ENCODE data around the gene ZNF729. TPM values are rescaled to one million over a fixed set of nuclear protein-coding genes. Genes with fewer than 3 reads are reported as not detected.

ZNF729 gene
- not detected for total RNA-seq

- Histone ChIP-seq H3K27me3 (no peaks in the 10 kb centered on the region), H3K36me3 (no peaks in the 10 kb centered on the region), H3K27ac (no peak within 1 kb of the TSS), H3K9me3 (peaks cover 0 to 5% of the 10 kb centered on the region in 2 donors), H3K4me3 (peak within 1 kb of the TSS in 1 of 2 donors; percentile 51), H3K4me1 (no peaks in the 10 kb centered on the region)
- no peak for DNase-seq (ENCODE audit: low spot score in 2 of 2)
- intact Hi-C loops (cut with DNase I): no loop called here
- TF ChIP-seq CTCF (IDR thresholded peaks at IDR 0.05): no peak
Observed at GRCh38 chr19:22286151-22286810, at the start of gene ZNF729. TSS of gene ZNF729 (plus strand) at chr19:22286441. CDS start at chr19:22286526, 85 bp downstream.

GRCh38 chr19:22256856-22257255, 29.4 kb upstream of the ZNF729 start:
- intact Hi-C loops (cut with DNase I): no loop called here
- Histone ChIP-seq H3K36me3 (no peaks in the 10 kb centered on the region), H3K9me3 (no peaks in the 10 kb centered on the region), H3K27ac (no peak overlapping the region), H3K27me3 (no peaks in the 10 kb centered on the region), H3K4me1 (no peaks in the 10 kb centered on the region), H3K4me3 (no peak overlapping the region)
- TF ChIP-seq CTCF (IDR thresholded peaks at IDR 0.05): no peak
- DNase-seq (ENCODE audit: low spot score in 2 of 2): no peak

GRCh38 chr19:22257381-22257780, 28.9 kb upstream of the ZNF729 start:
- DNase-seq (ENCODE audit: low spot score in 2 of 2): no peak
- no peak overlapping the region for H3K4me3 ChIP-seq
- no peaks in the 10 kb centered on the region for H3K36me3 ChIP-seq
- H3K27ac ChIP-seq: no peak overlapping the region
- TF ChIP-seq CTCF (IDR thresholded peaks at IDR 0.05): no peak
- no peaks in the 10 kb centered on the region for H3K9me3 ChIP-seq
- H3K27me3 ChIP-seq: no peaks in the 10 kb centered on the region
- H3K4me1 ChIP-seq: no peaks in the 10 kb centered on the region
- intact Hi-C loops (cut with DNase I): no loop called here

- Histone ChIP-seq H3K4me1 (no peaks in the 10 kb centered on the region), H3K27ac (no peak overlapping the region), H3K36me3 (no peaks in the 10 kb centered on the region), H3K9me3 (no peaks in the 10 kb centered on the region), H3K27me3 (no peaks in the 10 kb centered on the region), H3K4me3 (no peak overlapping the region)
- TF ChIP-seq CTCF (IDR thresholded peaks at IDR 0.05): no peak
- intact Hi-C loops (cut with DNase I): no loop called here
- DNase-seq (ENCODE audit: low spot score in 2 of 2): no peak
Observed at GRCh38 chr19:22257916-22258315, 28.3 kb upstream of the ZNF729 start.

- intact Hi-C loops (cut with DNase I): no loop called here
- Histone ChIP-seq H3K4me3 (no peak overlapping the region), H3K27ac (no peak overlapping the region), H3K27me3 (no peaks in the 10 kb centered on the region), H3K4me1 (no peaks in the 10 kb centered on the region), H3K36me3 (no peaks in the 10 kb centered on the region), H3K9me3 (no peaks in the 10 kb centered on the region)
- no peak for DNase-seq (ENCODE audit: low spot score in 2 of 2)
- TF ChIP-seq CTCF (IDR thresholded peaks at IDR 0.05): no peak
Observed at GRCh38 chr19:22260499-22260898, 25.7 kb upstream of the ZNF729 start.

- DNase-seq (ENCODE audit: low spot score in 2 of 2): no peak
- no peak for TF ChIP-seq CTCF (IDR thresholded peaks at IDR 0.05)
- Histone ChIP-seq H3K36me3 (no peaks in the 10 kb centered on the region), H3K27me3 (no peaks in the 10 kb centered on the region), H3K9me3 (no peaks in the 10 kb centered on the region), H3K4me3 (no peak overlapping the region), H3K4me1 (no peaks in the 10 kb centered on the region), H3K27ac (no peak overlapping the region)
- intact Hi-C loops (cut with DNase I): no loop called here
Observed at GRCh38 chr19:22261596-22261995, 24.6 kb upstream of the ZNF729 start.
